H1 (cell line): ENCODE measurements around the gene DEFB125. TPM values are rescaled to one million over a fixed set of nuclear protein-coding genes. Genes with fewer than 3 reads are reported as not detected.

Experiments used
- NRF1 ChIP-seq: IDR thresholded peaks from 2 replicates; pipeline ENCODE4 v1.6.1; 2011; ENCODE audit warnings: mild to moderate bottlenecking, low read depth, low read length, improper control_type of control experiment
- SIX5 ChIP-seq: IDR thresholded peaks from 2 replicates; pipeline ENCODE4 v1.6.1; 2011; ENCODE audit warnings: mild to moderate bottlenecking, low read depth, low read length
- polyA plus RNA-seq, 7 experiments: library from polyadenylated mRNA; depleted of rRNA in 3 of 7; stranded (reverse) in 5 of 7; unstranded in 2 of 7; fragments of >200 nt in 5 of 7; fragments of 200-250 nt in 2 of 7; gene quantifications; 1 replicate in 5 of 7; 2 replicates in 1 of 7; 4 replicates in 1 of 7; pipeline versions ENCODE4 v1.2.1 to v1.2.3, GENCODE V29; 2011 to 2013; ENCODE audit warnings: missing spikeins in 2 of 7, mixed read lengths in 2 of 7
- total RNA-seq: library from RNA; stranded (reverse); fragmentation: NEBNext Ultra II Directional; extraction: Animal tissue kit (Norgen Biotek cat#: 25700); gene quantifications from 2 replicates; pipeline ENCODE4 v1.2.1, GENCODE V29; 2021
- TF ChIP-seq, protein P1 (sequence below), 3 experiments: IDR thresholded peaks; 1 replicate in 2 of 3; 2 replicates in 1 of 3; pipeline versions ENCODE4 v1.5.1 to v1.6.1; 2011; ENCODE audit warnings: low read length in 3 of 3, mild to moderate bottlenecking in 3 of 3, inconsistent platforms in 2 of 3, low read depth in 1 of 3, moderate library complexity in 1 of 3; ENCODE audit not compliant: insufficient read depth in 1 of 3; ENCODE audit errors: control extremely low read depth in 1 of 3

DEFB125 gene
- total and polyA plus RNA-seq, 2 of the 8 experiments (the other 6 are each of a cell fraction or from before 2014, with no cell fraction given): not detected

DNA sequence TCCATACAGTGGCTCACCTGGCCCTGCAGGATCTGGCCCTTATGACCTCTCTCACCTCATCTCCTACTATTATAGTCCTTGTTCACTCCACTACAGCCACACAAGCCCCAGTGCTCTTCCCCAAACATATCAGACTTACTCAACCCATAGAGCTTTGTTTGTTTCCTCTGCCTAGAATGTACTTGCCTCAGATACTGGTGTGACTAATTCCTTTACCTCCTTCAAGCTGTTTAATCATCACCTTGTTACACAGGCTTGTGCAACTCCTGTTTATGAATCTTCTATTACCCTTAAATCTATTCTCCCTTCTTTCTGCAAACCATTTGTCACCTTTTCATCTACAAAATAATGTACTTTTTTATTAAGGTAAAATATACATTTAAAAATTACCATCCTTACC, 3.2 kb downstream of the DEFB125 start (continued):
- TF ChIP-seq SIX5 (no peak), NRF1 (no peak)
- TF ChIP-seq, protein P1, sequence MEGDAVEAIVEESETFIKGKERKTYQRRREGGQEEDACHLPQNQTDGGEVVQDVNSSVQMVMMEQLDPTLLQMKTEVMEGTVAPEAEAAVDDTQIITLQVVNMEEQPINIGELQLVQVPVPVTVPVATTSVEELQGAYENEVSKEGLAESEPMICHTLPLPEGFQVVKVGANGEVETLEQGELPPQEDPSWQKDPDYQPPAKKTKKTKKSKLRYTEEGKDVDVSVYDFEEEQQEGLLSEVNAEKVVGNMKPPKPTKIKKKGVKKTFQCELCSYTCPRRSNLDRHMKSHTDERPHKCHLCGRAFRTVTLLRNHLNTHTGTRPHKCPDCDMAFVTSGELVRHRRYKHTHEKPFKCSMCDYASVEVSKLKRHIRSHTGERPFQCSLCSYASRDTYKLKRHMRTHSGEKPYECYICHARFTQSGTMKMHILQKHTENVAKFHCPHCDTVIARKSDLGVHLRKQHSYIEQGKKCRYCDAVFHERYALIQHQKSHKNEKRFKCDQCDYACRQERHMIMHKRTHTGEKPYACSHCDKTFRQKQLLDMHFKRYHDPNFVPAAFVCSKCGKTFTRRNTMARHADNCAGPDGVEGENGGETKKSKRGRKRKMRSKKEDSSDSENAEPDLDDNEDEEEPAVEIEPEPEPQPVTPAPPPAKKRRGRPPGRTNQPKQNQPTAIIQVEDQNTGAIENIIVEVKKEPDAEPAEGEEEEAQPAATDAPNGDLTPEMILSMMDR (IDR thresholded peaks at IDR 0.05; ENCODE audit: control extremely low read depth in 1 of 3, insufficient read depth in 1 of 3, low read depth in 1 of 3, low read length in 3 of 3): no peak
